Measurements from ENCODE around the gene CDH4.

CDH4 gene

DNA sequence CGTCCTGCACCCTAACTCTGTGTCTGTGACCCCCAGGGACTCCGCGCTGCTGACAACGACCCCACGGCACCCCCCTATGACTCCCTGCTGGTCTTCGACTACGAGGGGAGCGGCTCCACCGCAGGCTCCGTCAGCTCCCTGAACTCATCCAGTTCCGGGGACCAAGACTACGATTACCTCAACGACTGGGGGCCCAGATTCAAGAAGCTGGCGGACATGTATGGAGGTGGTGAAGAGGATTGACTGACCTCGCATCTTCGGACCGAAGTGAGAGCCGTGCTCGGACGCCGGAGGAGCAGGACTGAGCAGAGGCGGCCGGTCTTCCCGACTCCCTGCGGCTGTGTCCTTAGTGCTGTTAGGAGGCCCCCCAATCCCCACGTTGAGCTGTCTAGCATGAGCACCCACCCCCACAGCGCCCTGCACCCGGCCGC is 684.7 kb downstream of the CDH4 start:
- no peaks in the 10 kb centered on the region for H3K4me1 ChIP-seq (ENCODE audit: control insufficient read depth, insufficient read depth, low read length, poor library complexity, severe bottlenecking)
- H3K36me3 ChIP-seq (ENCODE audit: control insufficient read depth, insufficient read depth, low read length), result no peaks in the 10 kb centered on the region
- H3K4me3 ChIP-seq (ENCODE audit: extremely low read depth, insufficient read depth, low read length, poor library complexity, severe bottlenecking), result no peak overlapping the region
- 92 to 95% methylated on average over 20 to 28 of the region's 29 CpGs for WGBS, 2 experiments (ENCODE audit: insufficient coverage in 2 of 2)
- no peak overlapping the region for H3K27ac ChIP-seq (ENCODE audit: low read depth, low read length, severe bottlenecking)
- no peaks in the 10 kb centered on the region for H3K9me3 ChIP-seq (ENCODE audit: control insufficient read depth, low read length)

DNA sequence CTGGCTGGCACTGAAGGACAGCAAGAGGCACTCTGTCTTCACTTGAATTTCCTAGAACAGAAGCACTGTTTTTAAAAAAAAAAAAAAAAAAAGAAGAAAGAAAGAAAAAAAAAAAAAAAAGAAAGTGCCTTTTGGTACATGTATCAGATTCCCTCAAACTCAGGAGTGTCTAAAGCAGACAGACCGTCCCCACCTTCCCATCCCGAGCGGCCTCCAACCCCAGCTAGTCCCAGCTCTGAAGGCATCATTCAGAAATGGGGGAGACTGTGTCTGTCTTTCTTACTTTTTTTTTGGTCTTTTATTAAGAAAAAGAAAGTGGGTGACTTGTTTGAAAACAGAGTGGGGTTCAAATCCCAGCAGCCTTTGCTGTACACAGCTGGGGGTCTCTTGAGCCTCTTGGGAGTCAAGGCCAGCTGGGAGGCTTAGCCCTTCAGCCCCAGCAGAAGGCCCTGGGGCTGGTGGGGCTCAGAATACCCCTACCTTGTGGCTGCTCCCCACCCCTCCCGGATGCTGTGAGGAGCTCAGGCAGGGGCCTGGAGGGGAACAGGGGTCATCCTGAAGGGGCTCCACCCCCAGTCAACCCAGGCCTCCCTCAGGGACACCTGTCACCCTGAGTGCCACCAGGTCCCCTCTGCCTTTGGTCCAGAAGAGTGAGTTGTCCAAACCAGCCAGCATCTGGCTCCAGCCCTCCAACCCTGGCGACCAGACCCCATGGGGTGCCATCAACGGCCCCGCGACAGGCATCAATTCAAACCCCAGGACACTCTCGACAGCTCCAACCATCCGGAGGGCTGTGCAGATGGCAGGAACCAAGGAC is 685.3 kb downstream of the CDH4 start:
- Histone ChIP-seq H3K4me3 (ENCODE audit: extremely low read depth, insufficient read depth, low read length, poor library complexity, severe bottlenecking) (no peak overlapping the region), H3K36me3 (ENCODE audit: control insufficient read depth, insufficient read depth, low read length) (no peaks in the 10 kb centered on the region), H3K4me1 (ENCODE audit: control insufficient read depth, insufficient read depth, low read length, poor library complexity, severe bottlenecking) (no peaks in the 10 kb centered on the region), H3K27ac (ENCODE audit: low read depth, low read length, severe bottlenecking) (no peak overlapping the region), H3K9me3 (ENCODE audit: control insufficient read depth, low read length) (no peaks in the 10 kb centered on the region)
- WGBS, 2 experiments (ENCODE audit: insufficient coverage in 2 of 2), result 77 to 80% methylated on average over 6 to 10 of the region's 10 CpGs

DNA sequence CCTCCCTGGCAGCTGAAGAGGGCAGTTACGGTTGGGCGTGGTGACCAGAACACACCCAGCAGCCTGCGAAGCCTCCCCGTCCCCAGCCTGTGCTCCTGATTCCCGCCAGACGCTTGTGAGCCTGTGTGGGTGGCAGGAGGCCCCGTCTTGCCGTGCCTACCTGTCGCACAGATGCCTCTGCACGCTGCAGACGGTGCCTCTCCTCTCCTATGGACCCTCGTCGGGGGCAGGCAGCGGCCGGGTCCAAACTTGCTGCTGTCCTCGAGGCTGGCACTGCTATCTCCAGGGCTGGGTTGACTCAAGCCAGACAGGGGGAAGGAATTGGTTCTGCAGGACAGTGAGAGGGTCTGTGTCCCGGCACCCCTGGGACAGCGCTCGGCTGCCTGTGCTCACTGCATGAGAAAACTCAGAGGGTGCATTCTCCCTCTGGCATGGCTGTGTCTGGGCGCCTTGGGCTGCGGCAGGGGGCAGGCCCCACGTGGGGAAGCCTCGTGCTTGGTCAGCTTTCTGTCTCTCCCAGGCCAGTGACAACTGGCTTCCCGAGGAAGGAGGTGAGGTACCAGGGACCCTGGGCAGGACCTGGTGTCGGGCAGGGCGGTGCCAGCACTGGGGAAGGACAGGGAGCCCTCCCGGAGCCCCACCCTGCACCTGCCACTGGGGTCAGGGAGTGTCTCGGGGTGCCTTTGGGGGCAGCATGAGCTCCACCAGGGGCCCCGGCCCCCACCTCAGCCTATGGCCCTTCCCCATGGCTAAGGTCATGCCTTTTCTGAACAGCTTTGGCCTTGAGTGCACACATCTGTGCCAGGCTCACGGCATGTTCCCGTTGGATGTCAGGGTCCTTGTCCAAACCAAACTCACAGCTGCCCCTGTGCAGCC is 686.1 kb downstream of the CDH4 start:
- Histone ChIP-seq H3K27ac (ENCODE audit: low read depth, low read length, severe bottlenecking) (no peak overlapping the region), H3K4me1 (ENCODE audit: control insufficient read depth, insufficient read depth, low read length, poor library complexity, severe bottlenecking) (no peaks in the 10 kb centered on the region), H3K4me3 (ENCODE audit: extremely low read depth, insufficient read depth, low read length, poor library complexity, severe bottlenecking) (no peak overlapping the region), H3K9me3 (ENCODE audit: control insufficient read depth, low read length) (no peaks in the 10 kb centered on the region), H3K36me3 (ENCODE audit: control insufficient read depth, insufficient read depth, low read length) (no peaks in the 10 kb centered on the region)
- 86 to 88% methylated on average over 30 of the region's 31 CpGs for WGBS, 2 experiments (ENCODE audit: insufficient coverage in 2 of 2)

DNA sequence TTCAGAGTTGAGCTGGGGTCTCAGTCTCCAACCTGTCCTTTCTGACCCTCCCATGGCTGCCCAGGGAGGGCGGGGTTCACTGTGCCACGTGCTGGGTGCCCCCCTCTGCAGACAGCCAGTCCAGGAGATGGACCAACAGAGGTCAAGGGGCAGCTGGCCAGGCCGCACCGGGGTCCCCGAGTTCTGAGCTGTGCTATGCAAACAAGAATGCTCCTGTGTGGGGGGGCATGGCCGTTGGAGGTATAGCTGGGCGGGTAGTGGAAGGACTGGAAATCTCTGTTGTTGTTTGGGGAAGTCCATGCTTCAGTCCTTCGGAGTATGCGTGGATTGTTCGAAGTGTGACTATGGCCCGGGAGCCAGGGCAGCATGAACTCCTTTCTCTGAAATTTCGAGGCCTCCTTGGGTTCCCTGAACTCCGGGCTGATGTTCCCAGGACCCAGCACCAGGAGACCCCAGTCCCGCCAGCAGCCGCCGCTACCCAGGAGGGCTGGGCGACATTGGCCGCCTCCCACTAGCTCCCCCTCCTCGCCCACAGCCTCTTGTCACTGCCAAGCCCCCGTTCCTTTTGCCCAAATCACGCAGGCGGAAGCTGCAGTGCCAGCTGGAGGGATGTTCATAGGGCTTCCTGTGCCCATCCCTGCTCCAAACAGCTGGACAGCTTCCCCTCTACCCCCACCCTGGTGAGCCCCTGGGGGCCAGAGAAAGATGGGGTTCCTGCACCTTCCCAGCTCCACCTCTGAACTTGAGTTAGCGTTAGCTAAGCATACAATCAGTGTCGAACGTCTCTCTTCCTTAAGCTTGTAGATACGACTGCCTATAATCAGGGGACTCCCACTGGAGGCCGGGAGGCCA is 687.0 kb downstream of the CDH4 start:
- H3K4me1 ChIP-seq (ENCODE audit: control insufficient read depth, insufficient read depth, low read length, poor library complexity, severe bottlenecking), result no peaks in the 10 kb centered on the region
- no peaks in the 10 kb centered on the region for H3K9me3 ChIP-seq (ENCODE audit: control insufficient read depth, low read length)
- no peaks in the 10 kb centered on the region for H3K36me3 ChIP-seq (ENCODE audit: control insufficient read depth, insufficient read depth, low read length)
- WGBS, 2 experiments (ENCODE audit: insufficient coverage in 2 of 2), result 92 to 93% methylated on average over 25 to 27 of the region's 27 CpGs
- H3K4me3 ChIP-seq (ENCODE audit: extremely low read depth, insufficient read depth, low read length, poor library complexity, severe bottlenecking), result no peak overlapping the region
- no peak overlapping the region for H3K27ac ChIP-seq (ENCODE audit: low read depth, low read length, severe bottlenecking)

DNA sequence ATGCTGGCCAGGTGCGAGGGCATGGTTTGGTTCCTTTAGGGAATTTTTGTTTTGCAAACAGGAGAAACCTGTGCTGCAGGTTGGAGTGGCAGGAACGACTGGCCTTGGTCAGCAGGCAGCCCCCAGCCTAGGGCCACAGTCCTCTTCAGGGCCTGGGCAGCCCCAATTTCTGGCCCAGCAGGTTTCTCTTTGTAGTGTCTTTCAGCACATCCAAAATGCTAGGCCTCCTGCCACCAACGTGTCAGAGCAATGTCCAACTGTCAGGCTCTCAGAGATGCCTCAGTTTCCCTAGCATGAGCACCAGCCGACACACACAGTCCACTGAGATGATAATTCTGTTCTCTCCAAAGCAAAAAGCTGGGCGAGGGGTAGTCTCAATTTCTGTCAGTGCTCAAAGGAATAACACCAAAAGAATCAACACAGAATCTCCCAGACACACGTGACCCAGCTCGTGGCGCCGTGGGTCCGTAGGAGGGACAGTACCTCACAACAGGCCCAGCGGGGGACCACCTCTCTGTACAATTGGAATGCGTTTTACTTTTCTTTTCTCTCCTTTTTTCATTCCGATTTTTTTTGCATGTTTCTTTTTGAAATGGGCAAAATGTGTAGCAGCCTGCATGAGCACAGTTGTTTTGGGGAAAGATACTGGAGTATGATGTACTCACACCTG is 687.8 kb downstream of the CDH4 start:
- Histone ChIP-seq H3K9me3 (ENCODE audit: control insufficient read depth, low read length) (no peaks in the 10 kb centered on the region), H3K36me3 (ENCODE audit: control insufficient read depth, insufficient read depth, low read length) (no peaks in the 10 kb centered on the region), H3K27ac (ENCODE audit: low read depth, low read length, severe bottlenecking) (no peak overlapping the region), H3K4me1 (ENCODE audit: control insufficient read depth, insufficient read depth, low read length, poor library complexity, severe bottlenecking) (no peaks in the 10 kb centered on the region), H3K4me3 (ENCODE audit: extremely low read depth, insufficient read depth, low read length, poor library complexity, severe bottlenecking) (no peak overlapping the region)
- 86 to 89% methylated on average over 10 to 11 of the region's 13 CpGs for WGBS, 2 experiments (ENCODE audit: insufficient coverage in 2 of 2)

DNA sequence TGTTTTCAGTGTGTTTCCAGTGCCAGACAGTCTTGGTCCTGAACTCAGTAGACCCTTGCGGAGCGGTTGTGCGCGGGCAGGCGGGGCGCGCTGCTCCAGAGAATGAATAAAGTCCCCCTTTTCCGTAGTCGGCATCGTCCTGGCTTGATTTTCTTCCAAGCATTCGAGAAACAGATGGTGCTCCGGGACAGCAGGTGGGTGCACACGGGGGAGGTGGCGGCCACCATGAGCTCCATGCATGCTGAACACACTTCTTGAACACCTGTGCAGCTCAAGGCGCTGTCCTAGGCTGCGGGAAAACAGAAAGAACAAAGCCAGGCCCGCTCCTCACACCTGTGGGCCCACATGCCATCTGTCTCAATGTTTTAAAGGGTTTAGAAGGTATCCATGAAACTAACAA is 688.4 kb downstream of the CDH4 start:
- WGBS, 2 experiments (ENCODE audit: insufficient coverage in 2 of 2), result 90 to 93% methylated on average over 14 to 17 of the region's 17 CpGs
- Histone ChIP-seq H3K9me3 (ENCODE audit: control insufficient read depth, low read length) (no peaks in the 10 kb centered on the region), H3K36me3 (ENCODE audit: control insufficient read depth, insufficient read depth, low read length) (no peaks in the 10 kb centered on the region)

DNA sequence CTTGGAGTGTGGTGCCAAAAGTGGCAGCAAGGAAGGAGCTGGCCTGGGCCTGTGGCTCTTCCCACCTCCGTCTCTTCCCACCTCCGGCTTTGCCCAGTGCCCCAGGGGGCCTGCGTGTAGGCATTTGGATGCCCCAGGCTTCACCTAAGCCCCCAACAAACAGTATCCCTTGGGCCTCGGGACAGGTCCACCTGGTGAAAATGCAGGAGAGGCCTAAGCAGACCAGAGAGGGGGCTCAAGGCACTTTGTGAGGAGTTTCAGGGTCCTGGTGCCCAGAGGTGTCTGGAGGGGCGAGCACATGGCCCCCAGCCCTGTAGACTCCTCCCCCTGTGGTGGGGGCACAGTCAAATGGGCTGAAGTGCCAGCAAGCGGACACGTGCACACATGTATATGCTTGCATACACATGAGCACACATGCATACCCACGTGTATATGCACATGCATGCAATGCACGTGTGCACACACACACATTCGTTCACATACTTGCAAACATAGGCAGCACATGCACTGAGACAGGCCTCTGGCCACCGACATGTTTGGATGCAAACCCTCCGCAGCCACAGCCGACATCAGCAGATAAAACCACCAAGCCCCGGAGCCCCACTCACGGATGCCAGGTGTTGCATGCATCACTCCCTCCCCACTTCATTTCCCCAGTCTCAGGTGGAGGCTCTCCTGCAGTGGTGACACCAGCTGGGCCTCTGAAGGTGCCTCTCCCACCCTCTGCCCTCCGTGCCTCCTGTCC is 689.1 kb downstream of the CDH4 start:
- WGBS, 2 experiments (ENCODE audit: insufficient coverage in 2 of 2), result 88 to 90% methylated on average over 15 to 16 of the region's 16 CpGs
- Histone ChIP-seq H3K4me1 (ENCODE audit: control insufficient read depth, insufficient read depth, low read length, poor library complexity, severe bottlenecking) (no peaks in the 10 kb centered on the region), H3K27ac (ENCODE audit: low read depth, low read length, severe bottlenecking) (no peak overlapping the region), H3K36me3 (ENCODE audit: control insufficient read depth, insufficient read depth, low read length) (no peaks in the 10 kb centered on the region), H3K4me3 (ENCODE audit: extremely low read depth, insufficient read depth, low read length, poor library complexity, severe bottlenecking) (no peak overlapping the region), H3K9me3 (ENCODE audit: control insufficient read depth, low read length) (no peaks in the 10 kb centered on the region)

More for the DNA sequence above, 688.4 kb downstream of the CDH4 start:
- H3K27ac ChIP-seq (ENCODE audit: low read depth, low read length, severe bottlenecking), result no peak overlapping the region
- no peaks in the 10 kb centered on the region for H3K4me1 ChIP-seq (ENCODE audit: control insufficient read depth, insufficient read depth, low read length, poor library complexity, severe bottlenecking)
- no peak overlapping the region for H3K4me3 ChIP-seq (ENCODE audit: extremely low read depth, insufficient read depth, low read length, poor library complexity, severe bottlenecking)

DNA sequence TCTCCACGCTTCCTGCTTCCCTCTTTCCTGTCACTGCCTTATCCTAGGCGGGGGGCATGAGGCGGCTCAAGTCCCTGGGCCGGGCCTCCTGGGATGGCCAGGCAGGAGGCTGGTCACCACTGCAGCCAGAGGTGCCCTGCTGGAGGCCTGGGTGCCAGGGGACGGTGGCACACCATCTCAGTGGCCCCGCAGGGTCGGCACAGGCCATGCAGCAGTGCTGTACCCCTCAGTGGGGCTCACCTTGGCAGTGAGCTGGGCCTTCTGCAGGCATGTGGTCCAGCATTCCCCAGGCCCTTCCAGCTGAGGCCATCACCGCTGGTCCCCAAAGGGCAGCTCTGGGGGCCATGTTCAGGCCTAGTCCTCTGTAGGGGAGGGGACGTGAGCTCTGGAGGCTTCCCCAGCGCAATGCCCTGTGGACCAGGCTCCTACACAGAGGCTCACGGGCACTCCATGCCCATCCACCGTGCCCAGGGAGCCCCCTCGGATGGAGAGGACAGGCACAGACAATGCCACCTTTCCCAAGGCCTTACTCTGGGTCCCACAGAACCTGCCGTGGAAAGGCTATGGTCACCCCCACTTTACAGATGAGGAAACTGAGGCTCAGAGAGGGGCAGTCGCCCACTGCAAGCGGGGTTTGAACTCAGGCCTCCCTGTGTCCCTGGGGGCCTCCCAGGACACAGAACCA is 689.8 kb downstream of the CDH4 start:
- Histone ChIP-seq H3K27ac (ENCODE audit: low read depth, low read length, severe bottlenecking) (no peak overlapping the region), H3K9me3 (ENCODE audit: control insufficient read depth, low read length) (no peaks in the 10 kb centered on the region), H3K4me1 (ENCODE audit: control insufficient read depth, insufficient read depth, low read length, poor library complexity, severe bottlenecking) (no peaks in the 10 kb centered on the region), H3K4me3 (ENCODE audit: extremely low read depth, insufficient read depth, low read length, poor library complexity, severe bottlenecking) (no peak overlapping the region), H3K36me3 (ENCODE audit: control insufficient read depth, insufficient read depth, low read length) (no peaks in the 10 kb centered on the region)
- 83 to 92% methylated on average over 9 to 15 of the region's 16 CpGs for WGBS, 2 experiments (ENCODE audit: insufficient coverage in 2 of 2)

DNA sequence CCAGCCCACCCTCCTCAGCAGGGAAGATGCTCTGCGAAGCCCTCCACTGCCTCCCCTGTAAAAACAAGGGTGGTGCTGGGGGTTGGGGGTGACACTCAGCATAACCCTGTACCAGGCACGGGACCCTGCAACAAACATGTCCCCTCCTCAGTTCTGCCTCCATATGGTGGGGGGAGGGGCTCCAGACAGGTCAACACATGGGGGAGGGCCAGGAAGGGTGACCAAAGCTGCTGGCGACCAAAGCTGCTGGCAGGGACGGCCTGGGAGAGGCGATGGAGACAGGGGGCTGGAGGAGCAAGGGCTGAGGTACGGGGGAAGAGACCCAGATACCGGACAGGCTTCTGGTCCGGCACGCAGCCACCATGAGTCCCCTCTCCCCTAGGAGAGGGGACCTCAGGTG is 690.5 kb downstream of the CDH4 start:
- Histone ChIP-seq H3K36me3 (ENCODE audit: control insufficient read depth, insufficient read depth, low read length) (no peaks in the 10 kb centered on the region), H3K9me3 (ENCODE audit: control insufficient read depth, low read length) (no peaks in the 10 kb centered on the region), H3K27ac (ENCODE audit: low read depth, low read length, severe bottlenecking) (no peak overlapping the region), H3K4me3 (ENCODE audit: extremely low read depth, insufficient read depth, low read length, poor library complexity, severe bottlenecking) (no peak overlapping the region), H3K4me1 (ENCODE audit: control insufficient read depth, insufficient read depth, low read length, poor library complexity, severe bottlenecking) (no peaks in the 10 kb centered on the region)
- WGBS, 2 experiments (ENCODE audit: insufficient coverage in 2 of 2), result 93% methylated on average over 8 of the region's 9 CpGs

Measured in mesodermal cell (in vitro differentiated cells).